OCI-LY7 (cell line): ENCODE data around the gene TRIM29.

Source experiments
- CTCF ChIP-seq: fragments of 200-600 bp; sonication (generic); conservative IDR thresholded peaks from 2 replicates; pipeline ENCODE4 v1.5.1; 2014; ENCODE audit warnings: mild to moderate bottlenecking, antibody characterized with exemption, low read length, moderate library complexity, mixed read lengths
- EZH2phosphoT487 ChIP-seq: fragments of 200-600 bp; sonication (generic); IDR thresholded peaks from 2 replicates; pipeline ENCODE4 v1.6.1; 2018; ENCODE audit warnings: low read depth, borderline replicate concordance, mild to moderate bottlenecking, mixed run types, antibody characterized with exemption, low read length, moderate library complexity, mixed read lengths

- TF ChIP-seq CTCF (no peak), EZH2phosphoT487 (no peak)
Observed at GRCh38 chr11:120142441-120143100, 4.7 kb upstream of the TRIM29 start.
